Stimulated activated naive B cell treated with anti-CD40 and anti-IgM and Interleukin-4, amounts not matched to agents 10 μg/mL and 1 μg/mL and 100 μg/mL, for 72 hours (primary cell): ENCODE data around the gene ALAS1.
"Not testable (repeated sequence)": the region's sequence is repeated elsewhere in the genome, so short reads cannot be mapped to it uniquely, and the experiment has no call there.

ENCODE experiments used
- ATAC-seq, 2 donors: fragments of 150-1000 bp; cut with Tn5 transposase; replicated peaks; 2 replicates each; pipeline ENCODE4 v1.10.0; 2021; ENCODE audit warnings: moderate library complexity in 1 of 2
- DNase-seq: peaks from one replicate; pipeline ENCODE4 v3.0.0; 2021
- H3K27ac Mint-ChIP-seq: one replicate; pipeline ENCODE4 v1.8.0; 2022; ENCODE audit warnings: mild to moderate bottlenecking, mixed read lengths
- H3K27me3 Mint-ChIP-seq, 2 donors: one replicate each; pipeline ENCODE4 v1.8.0; 2022; ENCODE audit warnings: mixed read lengths in 2 of 2
- H3K36me3 Mint-ChIP-seq, 2 donors: one replicate each; pipeline ENCODE4 v1.8.0; 2022; ENCODE audit warnings: mixed read lengths in 2 of 2, mild to moderate bottlenecking in 1 of 2
- H3K4me1 Mint-ChIP-seq, 2 donors: one replicate each; pipeline ENCODE4 v1.8.0; 2022; ENCODE audit warnings: mixed read lengths in 2 of 2, mild to moderate bottlenecking in 1 of 2
- H3K4me3 Mint-ChIP-seq, 2 donors: one replicate each; pipeline ENCODE4 v1.8.0; 2022; ENCODE audit warnings: mild to moderate bottlenecking in 2 of 2, mixed read lengths in 2 of 2, moderate library complexity in 1 of 2
- H3K9me3 Mint-ChIP-seq, 2 donors: one replicate each; pipeline ENCODE4 v1.8.0; 2022; ENCODE audit warnings: mixed read lengths in 2 of 2, mild to moderate bottlenecking in 1 of 2

The ALAS1 gene

DNA sequence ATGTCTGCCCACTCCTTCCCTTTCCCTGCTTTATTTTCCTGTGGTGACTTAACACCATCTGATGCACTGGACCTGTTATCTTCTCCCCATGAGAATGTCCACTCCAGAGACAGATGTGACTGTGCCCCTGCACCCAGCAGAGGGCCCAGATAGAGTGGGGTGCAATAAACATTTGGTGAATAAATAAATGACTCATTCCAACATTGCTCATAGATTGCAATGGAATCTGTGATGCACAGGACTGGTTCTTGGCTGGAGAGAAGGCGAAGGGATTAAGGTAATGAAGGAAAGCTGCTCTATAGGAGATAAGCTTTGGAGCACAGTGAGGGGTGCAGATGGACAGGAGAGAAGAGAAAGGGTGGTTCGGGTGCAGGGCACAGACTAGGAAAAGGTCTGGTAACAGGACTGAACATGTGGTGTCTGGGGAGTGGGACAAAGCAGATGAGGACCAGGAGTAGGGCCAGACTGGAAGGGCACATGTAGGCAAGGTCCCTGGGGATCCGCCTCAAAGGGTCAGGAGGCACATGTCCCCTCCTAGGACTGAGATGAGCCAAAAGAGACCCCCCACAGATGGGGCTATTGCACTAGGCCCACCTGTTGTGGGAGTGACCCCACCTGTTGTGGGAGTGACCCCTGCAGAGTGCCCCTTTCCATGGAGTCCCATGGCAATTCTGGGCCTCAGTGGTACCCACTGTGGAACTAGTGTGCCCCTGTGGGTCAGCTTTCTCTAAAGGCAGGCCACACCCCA, 26.3 kb upstream of the ALAS1 start:
- no peaks in the 10 kb centered on the region for H3K4me1 Mint-ChIP-seq
- H3K36me3 Mint-ChIP-seq: no peaks in the 10 kb centered on the region
- no peak overlapping the region for H3K27ac Mint-ChIP-seq
- no peak overlapping the region for H3K4me3 Mint-ChIP-seq
- ATAC-seq (no peak), DNase-seq (no peak)
- H3K9me3 Mint-ChIP-seq: no peaks in the 10 kb centered on the region
- no peaks in the 10 kb centered on the region for H3K27me3 Mint-ChIP-seq

DNA sequence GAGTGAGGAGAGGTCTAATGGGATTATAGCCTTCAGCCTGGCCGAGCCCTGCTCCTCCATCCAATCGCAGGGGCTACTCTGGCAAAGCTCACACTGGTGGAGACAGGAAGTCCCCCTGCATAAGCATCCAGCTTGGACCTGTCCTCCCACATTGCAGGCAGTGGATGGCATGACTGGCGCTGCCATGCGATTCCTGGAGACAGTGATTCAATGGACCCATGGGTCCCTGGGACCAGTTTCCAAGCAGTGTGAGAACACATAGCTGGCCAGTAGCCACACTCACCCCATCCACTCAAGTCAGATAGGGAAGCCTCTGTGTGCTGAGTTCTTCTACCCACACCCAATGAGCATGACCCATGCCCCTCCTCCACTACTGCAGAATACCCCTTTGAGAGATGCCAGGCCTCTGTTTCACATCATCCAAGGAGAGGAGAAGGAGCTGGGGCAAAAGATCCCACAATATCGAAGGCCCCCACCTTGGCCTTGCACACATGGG, 25.6 kb upstream of the ALAS1 start:
- Mint-ChIP-seq H3K27me3 (no peaks in the 10 kb centered on the region), H3K4me3 (no peak overlapping the region), H3K4me1 (no peaks in the 10 kb centered on the region), H3K27ac (no peak overlapping the region), H3K36me3 (no peaks in the 10 kb centered on the region), H3K9me3 (no peaks in the 10 kb centered on the region)
- ATAC-seq (no peak), DNase-seq (no peak)

DNA sequence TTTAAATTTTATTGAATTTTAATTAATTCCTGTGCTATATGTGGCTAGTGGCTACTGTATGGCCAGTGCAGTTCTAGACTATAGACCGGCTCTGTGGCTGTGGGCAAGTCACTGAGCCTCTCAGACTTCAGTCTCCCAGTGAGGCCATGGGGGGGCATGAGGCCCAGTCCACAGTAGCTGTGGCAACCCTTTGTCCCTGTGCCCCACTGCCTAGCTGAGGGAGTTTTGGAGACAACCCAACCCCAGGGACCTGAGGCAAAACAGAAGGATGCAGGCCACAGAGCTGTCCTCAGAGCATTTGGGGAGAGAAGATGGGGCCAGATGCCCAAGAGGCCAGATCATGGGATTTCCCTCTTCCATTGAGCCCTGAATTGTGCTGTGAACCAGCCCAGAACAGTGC, 24.9 kb upstream of the ALAS1 start:
- ATAC-seq (no peak), DNase-seq (no peak)
- Mint-ChIP-seq H3K9me3 (no peaks in the 10 kb centered on the region), H3K4me3 (no peak overlapping the region), H3K36me3 (no peaks in the 10 kb centered on the region), H3K27me3 (no peaks in the 10 kb centered on the region), H3K27ac (no peak overlapping the region), H3K4me1 (no peaks in the 10 kb centered on the region)

DNA sequence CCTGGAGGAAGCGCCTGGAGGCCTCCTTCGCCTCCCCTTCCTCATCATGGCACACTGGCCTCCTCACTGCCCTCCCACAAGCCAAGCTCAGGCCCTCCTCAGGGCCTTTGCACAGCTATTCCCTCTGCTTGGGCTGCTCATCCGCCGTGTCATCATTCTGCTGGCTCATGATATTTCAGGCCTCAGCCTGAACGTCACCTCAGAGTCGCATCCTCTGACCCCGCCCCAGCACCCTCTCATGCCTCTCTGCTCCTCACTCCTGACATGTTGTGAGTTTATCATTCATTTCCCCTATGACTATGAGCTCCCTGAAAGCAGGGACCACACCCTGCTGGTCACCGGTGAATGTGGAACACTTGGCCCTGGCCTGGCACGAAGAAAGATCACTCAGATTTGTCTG, 23.1 kb upstream of the ALAS1 start:
- no peak overlapping the region for H3K27ac Mint-ChIP-seq
- no peak overlapping the region for H3K4me3 Mint-ChIP-seq
- no peaks in the 10 kb centered on the region for H3K36me3 Mint-ChIP-seq
- ATAC-seq (no peak), DNase-seq (no peak)
- no peaks in the 10 kb centered on the region for H3K27me3 Mint-ChIP-seq
- H3K4me1 Mint-ChIP-seq: no peaks in the 10 kb centered on the region
- H3K9me3 Mint-ChIP-seq: no peaks in the 10 kb centered on the region

DNA sequence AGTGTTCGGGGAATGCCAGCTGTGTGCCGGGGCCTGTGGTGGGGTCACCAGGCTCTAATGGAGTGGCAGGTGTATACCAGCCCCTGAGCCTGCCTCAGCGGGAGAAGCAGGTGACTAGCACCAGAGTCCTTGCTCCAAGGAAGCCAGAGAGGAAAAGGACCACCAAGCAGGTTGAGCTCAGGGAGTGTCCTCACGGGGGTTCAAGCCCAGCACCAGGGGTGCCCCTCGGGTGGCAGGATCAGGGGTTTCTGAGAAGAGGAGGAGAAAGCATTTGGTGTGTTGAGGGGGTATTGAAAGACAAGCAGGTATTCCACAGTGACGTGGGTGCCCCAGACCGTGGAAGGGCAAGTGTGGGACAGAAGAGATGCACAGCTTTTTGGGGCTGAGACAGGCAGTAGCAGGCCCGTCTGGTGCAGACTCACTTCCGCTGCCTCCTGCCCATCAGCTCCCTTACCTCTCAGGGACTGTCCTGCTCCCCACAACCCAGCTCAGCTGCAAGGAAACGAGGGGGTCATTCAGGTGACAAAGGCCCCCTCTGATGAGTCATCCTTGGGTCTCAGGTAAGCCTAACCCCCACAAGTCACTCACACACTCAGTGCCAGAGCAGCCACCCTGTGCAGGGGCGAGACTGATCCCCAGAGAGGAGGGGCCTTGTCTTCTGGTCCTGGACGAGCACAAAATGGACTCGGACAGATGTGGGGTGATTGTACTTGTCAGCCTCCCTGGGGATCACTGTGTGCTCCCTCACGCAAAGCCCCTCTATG, 22.4 kb upstream of the ALAS1 start:
- Mint-ChIP-seq H3K9me3 (no peaks in the 10 kb centered on the region), H3K4me3 (no peak overlapping the region), H3K4me1 (peaks cover 0 to 2% of the 10 kb centered on the region in 2 donors), H3K27me3 (no peaks in the 10 kb centered on the region), H3K27ac (no peak overlapping the region), H3K36me3 (no peaks in the 10 kb centered on the region)
- ATAC-seq: no peak
- DNase-seq: no peak

DNA sequence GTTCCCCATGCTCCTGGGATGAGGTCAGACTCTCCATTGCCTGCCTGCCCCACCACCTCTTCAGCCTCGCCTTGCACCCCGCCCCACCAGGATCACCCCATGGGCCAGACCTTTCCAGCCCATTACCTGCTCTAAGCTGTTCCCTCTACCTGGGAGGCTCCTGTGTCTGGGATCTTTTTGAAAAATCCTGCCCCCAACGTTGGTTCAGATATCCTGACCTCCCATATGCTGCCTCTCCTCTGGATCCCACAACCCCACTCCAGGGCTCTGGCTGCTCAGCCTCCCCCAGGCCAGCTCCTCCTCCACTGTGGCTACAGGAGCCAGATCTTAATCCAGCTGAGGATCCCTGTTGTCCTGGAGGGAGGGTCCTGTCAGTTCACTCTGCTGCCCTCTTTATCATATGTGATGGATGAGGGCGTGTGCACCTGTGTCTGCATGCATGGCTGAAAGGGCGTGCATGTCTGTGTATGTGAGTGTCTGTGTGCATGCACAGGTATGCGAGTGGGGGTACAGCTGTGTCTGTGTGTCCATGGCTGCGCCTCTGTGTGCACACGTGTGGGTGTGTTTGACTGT, 21.7 kb upstream of the ALAS1 start:
- Mint-ChIP-seq H3K27ac (peak overlapping the region; percentile 57), H3K36me3 (no peaks in the 10 kb centered on the region), H3K27me3 (no peaks in the 10 kb centered on the region), H3K4me1 (peaks cover 0 to 2% of the 10 kb centered on the region in 2 donors), H3K4me3 (no peak overlapping the region), H3K9me3 (no peaks in the 10 kb centered on the region)
- ATAC-seq (no peak), DNase-seq (no peak)

DNA sequence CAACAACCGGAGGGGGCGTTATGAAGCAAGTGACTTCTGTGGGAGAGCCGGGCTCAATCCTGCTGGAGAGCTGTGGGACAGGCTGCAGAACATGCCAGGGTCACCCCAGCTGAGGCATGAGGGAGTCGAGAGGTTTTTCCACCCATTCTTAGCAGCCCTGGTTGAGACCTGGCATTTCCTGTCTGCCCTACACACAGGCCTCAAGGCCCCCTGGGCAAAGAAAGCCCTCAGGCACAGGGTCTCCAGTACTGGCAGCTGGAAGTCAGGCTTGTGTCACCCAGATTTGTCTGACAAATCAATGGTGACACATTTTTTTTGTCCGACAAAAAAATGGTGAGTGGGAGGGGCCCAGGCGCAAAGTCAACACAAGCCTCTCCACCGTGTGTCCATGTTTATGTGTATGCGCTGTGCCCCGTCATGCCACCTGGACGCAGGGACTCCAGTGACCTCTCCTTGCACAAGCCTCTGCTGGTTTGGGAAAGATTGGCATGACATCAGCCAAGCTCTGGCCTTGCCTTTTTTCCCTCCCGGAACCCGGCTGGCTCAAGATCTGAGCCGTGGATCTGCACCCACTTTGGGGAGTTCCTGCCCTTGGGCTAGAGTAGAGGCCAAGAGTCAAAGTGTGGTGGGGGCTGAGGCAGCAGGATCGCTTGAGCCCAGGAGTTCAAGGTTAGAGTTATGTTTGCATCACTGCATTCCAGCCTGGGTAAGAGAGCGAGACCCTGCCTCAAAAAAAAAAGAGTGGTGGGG, 20.8 kb upstream of the ALAS1 start:
- no peak for DNase-seq
- H3K9me3 Mint-ChIP-seq: no peaks in the 10 kb centered on the region
- no peak for ATAC-seq
- H3K4me3 Mint-ChIP-seq: no peak overlapping the region
- no peaks in the 10 kb centered on the region for H3K27me3 Mint-ChIP-seq
- peaks cover 0 to 2% of the 10 kb centered on the region in 2 donors for H3K4me1 Mint-ChIP-seq
- no peak overlapping the region for H3K27ac Mint-ChIP-seq
- no peaks in the 10 kb centered on the region for H3K36me3 Mint-ChIP-seq

DNA sequence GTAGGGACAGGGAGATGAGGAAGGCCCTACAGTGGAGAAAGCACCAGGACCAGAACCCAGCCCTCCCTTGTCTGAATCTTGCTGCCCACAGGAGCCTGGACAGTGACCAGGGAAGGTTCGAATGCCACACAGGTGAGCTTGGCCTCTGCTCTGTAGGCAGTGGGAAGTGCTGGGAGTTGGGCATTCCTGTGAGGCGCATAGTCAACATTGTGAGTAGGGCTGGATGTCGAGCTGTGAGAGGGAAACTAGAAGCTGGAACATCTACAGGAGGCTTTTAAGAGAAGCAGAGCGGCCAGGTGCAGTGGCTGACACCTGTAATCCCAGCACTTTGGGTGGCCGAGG, 20.3 kb upstream of the ALAS1 start:
- ATAC-seq (no peak), DNase-seq (no peak)
- H3K4me3 Mint-ChIP-seq: no peak overlapping the region
- peaks cover 0 to 2% of the 10 kb centered on the region in 2 donors for H3K4me1 Mint-ChIP-seq
- H3K27ac Mint-ChIP-seq: no peak overlapping the region
- no peaks in the 10 kb centered on the region for H3K9me3 Mint-ChIP-seq
- no peaks in the 10 kb centered on the region for H3K27me3 Mint-ChIP-seq
- H3K36me3 Mint-ChIP-seq: no peaks in the 10 kb centered on the region

DNA sequence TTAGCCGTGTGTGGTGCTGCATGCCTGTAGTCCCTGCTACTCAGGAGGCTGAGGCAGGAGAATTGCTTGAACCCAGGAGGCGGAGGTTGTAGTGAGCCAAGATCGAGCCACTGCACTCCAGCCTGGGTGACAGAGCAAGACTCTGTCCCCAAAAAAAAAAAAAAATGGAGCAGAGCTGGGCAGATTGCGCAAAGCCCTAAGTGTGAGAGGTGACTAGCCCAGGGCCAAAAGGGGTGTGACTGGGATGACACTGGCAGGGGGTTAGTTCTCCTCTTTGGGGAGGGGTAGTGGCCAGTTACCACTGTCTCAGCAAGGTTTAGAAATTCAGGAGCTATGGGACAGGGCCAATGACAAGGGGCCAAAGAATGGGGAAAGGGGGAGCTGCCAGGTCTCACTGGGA, 19.8 kb upstream of the ALAS1 start:
- H3K27ac Mint-ChIP-seq, H3K4me3 Mint-ChIP-seq, H3K27me3 Mint-ChIP-seq, H3K4me1 Mint-ChIP-seq, H3K9me3 Mint-ChIP-seq, DNase-seq, H3K36me3 Mint-ChIP-seq, ATAC-seq: not testable (repeated sequence)

DNA sequence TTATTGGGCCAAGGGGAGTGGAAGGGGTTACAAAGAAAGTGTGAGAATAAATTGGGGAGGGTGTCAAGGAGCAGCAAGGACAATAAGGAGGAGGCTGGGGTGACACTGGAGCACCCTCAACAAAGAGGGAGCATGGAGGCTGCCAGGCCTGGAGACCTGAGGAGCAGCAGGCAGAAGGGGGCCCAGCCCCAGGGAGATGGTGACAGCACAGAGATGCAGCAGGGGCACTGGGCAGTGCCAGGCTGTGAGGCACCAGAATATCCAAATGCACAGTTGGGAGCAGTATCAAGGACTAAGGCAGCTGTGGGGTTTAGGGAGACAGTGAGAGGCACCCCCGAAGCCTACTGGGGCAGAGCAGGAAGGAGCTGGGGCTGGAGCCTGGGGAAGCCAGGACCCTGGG, 19.4 kb upstream of the ALAS1 start:
- no peak overlapping the region for H3K4me3 Mint-ChIP-seq
- peak overlapping the region; percentile 15 for H3K27ac Mint-ChIP-seq

DNA sequence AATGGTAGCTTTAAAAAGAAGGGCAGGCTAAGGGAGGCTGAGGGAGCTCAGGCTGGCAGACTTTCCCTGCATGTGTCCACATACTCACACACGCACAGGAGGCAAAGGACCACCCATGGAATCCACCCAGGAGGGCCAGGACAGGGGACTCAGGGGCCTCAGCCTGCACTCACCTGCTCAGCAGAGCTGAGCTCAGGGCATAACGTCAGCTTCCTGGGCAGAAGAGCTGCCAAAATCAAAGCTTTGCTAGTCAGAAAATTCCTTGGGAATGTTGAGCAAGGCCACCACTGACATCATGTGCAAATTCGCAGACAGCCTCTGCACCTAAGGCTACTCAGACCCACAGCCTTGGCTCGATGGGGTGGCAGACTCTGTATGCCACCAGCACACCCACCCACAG, 16.4 kb upstream of the ALAS1 start:
- peaks cover 0 to 2% of the 10 kb centered on the region in 2 donors for H3K4me1 Mint-ChIP-seq

More for the DNA sequence above, 19.4 kb upstream of the ALAS1 start:
- DNase-seq (no peak), ATAC-seq (no peak)
- Mint-ChIP-seq H3K36me3 (no peaks in the 10 kb centered on the region), H3K27me3 (no peaks in the 10 kb centered on the region), H3K9me3 (no peaks in the 10 kb centered on the region), H3K4me1 (peaks cover 0 to 2% of the 10 kb centered on the region in 2 donors)

DNA sequence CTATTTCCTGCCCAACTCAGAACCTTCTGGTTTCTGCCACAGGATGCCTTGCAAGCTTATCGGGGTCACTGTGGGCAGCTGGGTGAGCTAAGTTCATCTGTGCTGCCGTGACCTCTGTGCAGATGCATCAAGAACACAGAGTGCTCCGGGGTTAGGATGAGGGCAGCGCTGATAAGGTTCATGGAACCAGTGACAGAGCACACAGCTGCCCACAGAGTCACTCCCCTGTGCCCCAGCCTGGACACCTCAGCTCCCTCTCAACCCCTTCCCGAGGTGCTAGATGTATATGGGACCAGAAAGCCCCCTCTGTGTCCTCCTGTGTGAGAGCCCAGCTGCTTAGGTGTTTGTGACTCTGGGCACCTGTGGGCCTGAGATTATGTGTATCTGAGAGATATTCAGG, 15.8 kb upstream of the ALAS1 start:
- Mint-ChIP-seq H3K36me3 (no peaks in the 10 kb centered on the region), H3K4me3 (no peak overlapping the region), H3K27me3 (no peaks in the 10 kb centered on the region), H3K4me1 (peaks cover 0 to 2% of the 10 kb centered on the region in 2 donors), H3K27ac (no peak overlapping the region), H3K9me3 (no peaks in the 10 kb centered on the region)
- ATAC-seq (no peak), DNase-seq (no peak)

More for the DNA sequence above, 16.4 kb upstream of the ALAS1 start:
- Mint-ChIP-seq H3K4me3 (no peak overlapping the region), H3K9me3 (no peaks in the 10 kb centered on the region), H3K27ac (no peak overlapping the region), H3K27me3 (no peaks in the 10 kb centered on the region), H3K36me3 (no peaks in the 10 kb centered on the region)
- ATAC-seq: no peak
- DNase-seq: no peak

DNA sequence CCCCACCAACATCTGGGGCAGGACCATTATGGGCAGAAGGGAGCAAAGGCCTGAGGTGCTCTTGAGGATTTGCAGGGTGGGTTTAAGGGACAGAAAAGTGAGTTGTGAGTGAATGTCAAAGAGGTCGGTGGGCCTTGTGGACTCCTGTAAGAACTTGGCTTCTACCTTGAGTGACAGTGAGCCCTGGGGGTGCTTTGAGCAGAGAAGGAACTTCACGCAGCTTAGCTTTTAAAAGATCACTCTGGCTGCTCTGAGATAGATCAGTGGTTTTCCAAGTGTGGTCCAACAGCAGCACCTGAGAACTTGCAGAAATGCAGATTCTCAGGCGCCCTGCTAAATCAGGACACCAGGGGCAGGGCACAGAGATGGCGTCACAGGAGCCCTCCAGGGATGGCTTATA, 15.3 kb upstream of the ALAS1 start:
- Mint-ChIP-seq H3K27me3 (no peaks in the 10 kb centered on the region), H3K4me3 (no peak overlapping the region), H3K36me3 (no peaks in the 10 kb centered on the region), H3K4me1 (peaks cover 0 to 2% of the 10 kb centered on the region in 2 donors), H3K9me3 (no peaks in the 10 kb centered on the region), H3K27ac (no peak overlapping the region)
- ATAC-seq (no peak), DNase-seq (no peak)

DNA sequence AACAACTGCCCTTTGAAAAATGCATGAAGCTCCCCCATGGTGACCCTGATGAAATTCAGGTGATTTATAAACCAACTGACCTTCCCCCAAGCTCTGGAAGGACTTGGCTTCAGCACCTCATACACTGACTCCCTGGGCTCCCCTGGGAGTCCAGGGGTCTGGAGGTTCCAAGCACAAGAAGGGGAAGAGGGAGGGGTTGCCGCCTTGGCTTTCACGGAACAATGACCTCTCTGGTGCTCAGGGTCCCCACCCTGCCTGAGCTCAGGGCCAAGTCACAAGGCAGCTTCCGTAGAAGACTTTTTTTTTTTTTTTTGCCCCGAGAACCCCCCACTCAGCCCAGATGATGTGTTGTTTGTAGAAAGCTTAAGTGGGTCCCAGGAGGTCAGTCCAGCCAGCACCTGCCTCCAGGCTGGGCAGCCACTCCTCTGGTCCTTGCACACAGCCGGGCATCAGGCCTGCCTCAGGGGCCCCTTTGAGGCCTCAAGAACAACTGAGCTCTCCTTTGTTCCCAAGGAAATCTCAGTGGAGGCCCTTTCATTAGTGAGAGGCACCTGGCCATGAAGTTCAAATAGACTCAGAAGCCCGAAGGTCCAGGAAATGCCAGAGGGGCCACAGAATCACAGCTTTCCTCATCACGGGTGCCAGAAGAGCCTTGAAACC, 14.0 kb upstream of the ALAS1 start:
- Mint-ChIP-seq H3K27me3 (no peaks in the 10 kb centered on the region), H3K9me3 (no peaks in the 10 kb centered on the region), H3K4me1 (peaks cover 3 to 4% of the 10 kb centered on the region in 2 donors), H3K36me3 (no peaks in the 10 kb centered on the region), H3K4me3 (no peak overlapping the region), H3K27ac (no peak overlapping the region)
- DNase-seq (no peak), ATAC-seq (no peak)
